22Rv1 (cell line): Measurements from ENCODE around the gene MGAT5B.

Experiments
- H3K27ac ChIP-seq: fragments of 450-650 bp; 2 replicates; pipeline ENCODE4 v1.5.1; 2017
- ZFX ChIP-seq: fragments of 450-650 bp; IDR thresholded peaks from 2 replicates; pipeline ENCODE4 v1.6.1; 2017; ENCODE audit warnings: antibody characterized with exemption, borderline replicate concordance
- TF ChIP-seq, protein P1 (sequence below): fragments of 450-650 bp; IDR thresholded peaks from 2 replicates; pipeline ENCODE4 v1.5.1; 2017; ENCODE audit warnings: mild to moderate bottlenecking

Gene MGAT5B

DNA sequence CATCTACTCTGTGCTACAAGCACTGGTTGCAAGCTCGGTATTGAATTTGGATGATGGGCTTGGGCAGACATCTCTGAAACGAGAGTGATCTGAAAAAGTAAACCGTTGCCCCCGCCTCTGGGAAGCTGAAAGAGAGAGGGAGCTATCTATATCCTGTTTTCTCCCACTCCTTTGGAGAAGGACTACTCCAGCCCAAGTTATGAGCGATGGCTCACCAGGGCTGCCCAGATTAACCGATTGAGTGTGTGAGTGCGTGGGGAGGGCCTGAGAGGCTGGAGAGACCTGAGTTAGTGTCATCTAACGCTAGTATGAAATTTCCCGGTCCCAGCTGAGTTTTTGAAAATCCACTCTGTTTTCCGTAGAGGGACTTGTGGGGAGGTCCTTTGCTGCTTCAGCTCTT lies 11.5 kb downstream of the MGAT5B start:
- TF ChIP-seq, protein P1, sequence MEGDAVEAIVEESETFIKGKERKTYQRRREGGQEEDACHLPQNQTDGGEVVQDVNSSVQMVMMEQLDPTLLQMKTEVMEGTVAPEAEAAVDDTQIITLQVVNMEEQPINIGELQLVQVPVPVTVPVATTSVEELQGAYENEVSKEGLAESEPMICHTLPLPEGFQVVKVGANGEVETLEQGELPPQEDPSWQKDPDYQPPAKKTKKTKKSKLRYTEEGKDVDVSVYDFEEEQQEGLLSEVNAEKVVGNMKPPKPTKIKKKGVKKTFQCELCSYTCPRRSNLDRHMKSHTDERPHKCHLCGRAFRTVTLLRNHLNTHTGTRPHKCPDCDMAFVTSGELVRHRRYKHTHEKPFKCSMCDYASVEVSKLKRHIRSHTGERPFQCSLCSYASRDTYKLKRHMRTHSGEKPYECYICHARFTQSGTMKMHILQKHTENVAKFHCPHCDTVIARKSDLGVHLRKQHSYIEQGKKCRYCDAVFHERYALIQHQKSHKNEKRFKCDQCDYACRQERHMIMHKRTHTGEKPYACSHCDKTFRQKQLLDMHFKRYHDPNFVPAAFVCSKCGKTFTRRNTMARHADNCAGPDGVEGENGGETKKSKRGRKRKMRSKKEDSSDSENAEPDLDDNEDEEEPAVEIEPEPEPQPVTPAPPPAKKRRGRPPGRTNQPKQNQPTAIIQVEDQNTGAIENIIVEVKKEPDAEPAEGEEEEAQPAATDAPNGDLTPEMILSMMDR, result no peak
- TF ChIP-seq ZFX, result no peak
- H3K27ac ChIP-seq, result no peak overlapping the region

DNA sequence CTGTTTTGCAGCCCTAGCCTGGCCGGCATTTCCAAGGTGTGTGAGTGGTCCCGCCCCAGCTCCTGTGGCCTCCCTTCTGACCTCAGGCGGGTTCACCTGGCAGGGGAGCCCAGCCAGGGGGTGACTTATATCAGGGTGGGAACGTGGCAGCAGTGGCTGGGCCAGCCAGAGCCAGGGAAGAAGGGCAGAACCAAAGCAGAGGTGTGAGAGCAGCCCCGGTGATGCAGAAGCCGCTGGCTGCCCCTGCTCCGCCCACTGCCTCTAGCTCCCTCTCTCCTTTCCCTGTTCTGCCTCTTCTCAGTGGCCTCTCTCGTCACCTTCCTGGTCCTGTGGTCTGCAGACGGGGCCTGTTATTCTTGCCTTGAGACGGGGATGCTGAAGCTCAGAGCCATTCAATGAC lies 12.1 kb downstream of the MGAT5B start:
- TF ChIP-seq, protein P1, result no peak
- TF ChIP-seq ZFX, result no peak
- no peak overlapping the region for H3K27ac ChIP-seq

DNA sequence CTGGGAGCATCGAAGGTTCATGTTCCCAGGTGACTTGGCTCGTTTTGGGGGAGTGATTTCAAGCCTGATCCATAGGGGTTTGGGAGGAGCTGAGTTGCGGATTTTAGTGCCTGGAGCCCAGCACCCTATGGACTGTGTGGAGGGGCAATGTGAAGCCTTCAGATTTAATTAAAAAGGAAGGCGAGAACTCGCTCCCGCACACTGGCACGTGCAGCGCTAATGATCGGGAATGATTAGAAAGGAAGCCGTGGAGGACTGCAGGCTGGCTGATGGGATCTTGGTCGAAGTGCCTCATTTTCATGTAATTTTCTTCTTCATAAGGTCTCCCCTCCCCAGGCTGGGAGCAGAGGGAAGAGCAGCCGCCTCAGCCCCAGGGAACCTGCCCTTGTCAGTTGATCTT lies 12.8 kb downstream of the MGAT5B start:
- H3K27ac ChIP-seq, result no peak overlapping the region

DNA sequence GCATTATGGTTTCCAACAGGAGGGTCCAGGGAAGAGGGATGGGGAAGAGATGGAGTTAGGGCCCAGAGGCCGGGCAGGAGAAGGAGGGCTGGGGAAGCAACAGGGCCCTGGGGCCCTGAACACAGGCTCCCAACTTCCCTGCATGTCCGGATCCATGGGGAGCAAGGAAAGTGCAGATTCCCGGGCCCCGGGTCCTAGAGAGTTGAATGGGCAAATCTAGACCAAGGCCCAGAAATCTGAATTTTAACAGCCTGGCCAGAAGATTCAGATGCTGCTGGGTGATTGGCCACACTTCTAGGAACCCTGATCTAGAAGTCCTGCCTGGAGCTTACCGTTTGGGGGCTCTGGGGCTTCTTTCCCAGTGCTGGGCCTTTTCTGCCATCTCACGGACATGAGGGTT lies 13.2 kb downstream of the MGAT5B start:
- TF ChIP-seq ZFX, result no peak

More for the DNA sequence above, 12.8 kb downstream of the MGAT5B start:
- TF ChIP-seq, protein P1, result no peak
- TF ChIP-seq ZFX, result no peak

DNA sequence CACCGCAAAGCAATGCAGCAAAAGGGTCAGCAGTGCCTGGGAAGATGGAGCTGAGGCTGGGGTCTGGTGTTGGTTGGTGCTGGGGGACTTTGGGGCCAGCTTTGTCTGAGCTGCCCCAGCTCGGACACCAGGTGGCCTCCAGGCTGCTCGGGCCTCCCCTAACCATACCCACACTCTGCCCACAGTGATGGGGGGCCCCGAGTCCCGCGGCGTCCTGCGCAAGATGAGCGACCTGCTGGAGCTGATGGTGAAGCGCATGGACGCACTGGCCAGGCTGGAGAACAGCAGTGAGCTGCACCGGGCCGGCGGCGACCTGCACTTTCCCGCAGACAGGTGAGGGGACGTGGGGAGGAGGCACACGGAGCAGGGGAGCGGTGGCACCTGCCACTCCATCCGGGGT lies 13.8 kb downstream of the MGAT5B start:
- TF ChIP-seq ZFX, result no peak
- TF ChIP-seq, protein P1, result no peak
- no peak overlapping the region for H3K27ac ChIP-seq

More for the DNA sequence above, 13.2 kb downstream of the MGAT5B start:
- H3K27ac ChIP-seq, result no peak overlapping the region

DNA sequence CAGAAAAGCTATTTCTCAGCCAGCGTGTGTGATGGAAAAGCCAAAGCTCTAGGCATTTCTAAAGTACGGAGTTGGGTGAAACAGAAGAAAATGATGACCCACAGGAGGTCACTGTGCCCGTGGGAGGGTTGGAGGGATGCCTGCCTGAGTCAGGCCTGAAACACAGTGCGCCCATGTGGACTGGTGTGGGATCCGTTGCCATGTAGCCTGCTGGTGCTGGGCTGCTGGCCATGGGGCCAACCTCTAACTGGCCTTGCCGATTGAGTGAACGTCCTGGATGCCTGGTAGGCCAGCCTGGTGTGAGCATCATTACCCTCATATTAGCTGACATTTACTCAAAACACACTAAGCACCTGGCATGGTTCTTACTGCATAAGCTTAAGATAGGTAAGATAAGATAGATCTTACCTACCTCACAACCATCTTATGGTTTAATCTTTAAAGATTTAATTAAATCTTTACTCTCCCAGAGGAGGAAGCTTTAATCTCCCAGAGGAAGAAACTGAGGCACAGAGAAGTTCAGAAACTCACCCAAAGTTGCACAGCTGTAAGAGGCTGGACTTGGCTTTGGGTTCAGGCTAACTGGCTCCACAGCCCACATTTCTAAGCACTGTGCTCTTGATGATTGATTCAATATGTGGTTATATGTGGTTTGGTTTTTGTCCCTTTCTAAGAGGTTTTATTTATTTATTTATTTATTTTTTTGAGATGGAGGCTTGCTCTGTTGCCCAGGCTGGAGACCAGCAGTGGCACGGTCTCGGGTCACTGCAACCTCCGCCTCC lies 15.7 kb downstream of the MGAT5B start:
- TF ChIP-seq, protein P1, result no peak
- no peak for TF ChIP-seq ZFX
- H3K27ac ChIP-seq, result no peak overlapping the region

DNA sequence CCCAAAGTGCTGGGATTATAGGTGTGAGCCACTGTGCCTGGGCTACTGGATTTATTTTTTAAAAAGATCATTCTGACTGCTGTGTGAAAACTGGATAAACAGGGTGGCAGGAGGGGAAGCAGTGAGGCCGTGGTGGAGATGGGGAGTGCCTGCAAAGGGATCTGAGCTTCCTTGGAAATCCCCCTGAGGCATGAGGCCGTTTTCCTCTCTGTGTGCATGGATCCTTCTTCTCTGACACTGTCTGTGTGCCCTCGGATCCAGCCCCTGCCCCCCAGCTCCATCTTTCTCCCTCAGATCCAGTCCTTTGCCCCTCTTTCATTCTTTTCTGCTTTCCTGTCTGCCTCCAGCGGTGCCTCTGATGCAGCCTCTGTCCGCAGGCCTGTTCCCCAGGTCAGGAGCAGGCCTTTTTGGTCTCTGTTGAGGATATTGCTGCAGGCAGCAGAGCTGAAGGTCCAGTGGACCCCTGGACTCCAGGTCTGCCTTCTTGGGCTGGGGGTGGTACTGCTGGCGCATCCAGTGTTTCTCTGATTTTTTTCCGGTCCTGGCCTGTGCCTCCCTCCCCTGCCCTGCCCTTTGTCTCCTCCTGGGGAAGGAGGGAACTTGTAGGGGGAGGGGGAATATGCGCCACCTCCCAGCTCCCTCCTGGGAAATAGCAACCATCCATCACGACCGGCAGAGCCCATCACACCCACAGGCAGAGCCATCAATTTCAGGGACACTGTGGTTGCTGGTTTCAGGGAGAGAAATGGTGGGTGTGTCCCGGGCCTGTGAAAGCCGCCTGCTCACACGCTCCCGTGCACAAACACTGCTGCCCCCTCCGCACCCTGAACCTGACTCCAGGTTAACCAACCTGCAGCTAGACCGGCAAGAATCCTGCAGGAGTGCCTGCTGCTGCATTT lies 17.0 kb downstream of the MGAT5B start:
- no peak overlapping the region for H3K27ac ChIP-seq
- TF ChIP-seq, protein P1, result no peak
- no peak for TF ChIP-seq ZFX
